SK-N-SH (cell line): ENCODE results near the gene SEPHS2. TPM values are rescaled to one million over a fixed set of nuclear protein-coding genes. Genes with fewer than 3 reads are reported as not detected.

Experiments used
- CTCF ChIA-PET: fragments of 300-600, 350-600 bp; formaldehyde crosslinking; extraction: SDS; loops from one replicate; lab custom pipeline; 2021; lab: Yijun Ruan, JAX
- POLR2A ChIA-PET: fragments of 350-600 bp; sonication (Branson Sonifier 250); formaldehyde crosslinking; extraction: SDS; loops from one replicate; lab custom pipeline; 2020; ENCODE audit warnings: antibody characterized with exemption, inconsistent platforms; lab: Yijun Ruan, JAX
- DNase-seq: peaks from one replicate; pipeline ENCODE4 v3.0.0; 2012
- H2AFZ ChIP-seq: fragments of 200-600 bp; sonication (generic); 2 replicates; pipeline ENCODE4 v1.8.1; 2016; ENCODE audit warnings: antibody characterized with exemption, mild to moderate bottlenecking, low read depth
- H3F3A ChIP-seq: fragments of 200-600 bp; sonication (generic); replicated peaks from 2 replicates; pipeline ENCODE3; 2016; ENCODE audit warnings: antibody characterized with exemption, mild to moderate bottlenecking; ENCODE audit not compliant: insufficient read depth
- H3K27ac ChIP-seq, 2 experiments: fragments of 200-500 bp in 1 of 2; fragments of 200-600 bp in 1 of 2; sonication (Bioruptor generic) in 1 of 2; sonication (generic), shearing (Covaris generic) in 1 of 2; 2 replicates each; pipeline versions ENCODE4 v1.5.1 to v1.6.1; 2014 to 2016; ENCODE audit warnings: low read depth in 2 of 2, inconsistent platforms in 1 of 2, low read length in 1 of 2, mild to moderate bottlenecking in 1 of 2, mixed read lengths in 1 of 2
- H3K27me3 ChIP-seq: fragments of 200-600 bp; sonication (generic), shearing (Covaris generic); 2 replicates; pipeline ENCODE4 v1.6.1; 2016; ENCODE audit warnings: mixed run types; ENCODE audit not compliant: insufficient read depth
- H3K36me3 ChIP-seq, 2 experiments: fragments of 200-500 bp in 1 of 2; fragments of 200-600 bp in 1 of 2; sonication (Bioruptor generic) in 1 of 2; sonication (generic) in 1 of 2; replicated peaks in 1 of 2; 2 replicates each; pipeline versions ENCODE3 to v1.5.1; 2014 to 2016; ENCODE audit warnings: low read length in 1 of 2, mild to moderate bottlenecking in 1 of 2; ENCODE audit not compliant: insufficient read depth in 2 of 2, control insufficient read depth in 1 of 2
- H3K4me1 ChIP-seq, 2 experiments: fragments of 200-500 bp in 1 of 2; fragments of 200-600 bp in 1 of 2; sonication (Bioruptor generic) in 1 of 2; sonication (generic), shearing (Covaris generic) in 1 of 2; 2 replicates each; pipeline versions ENCODE4 v1.5.1 to v1.6.1; 2014 to 2016; ENCODE audit warnings: low read depth in 1 of 2, low read length in 1 of 2, mixed run types in 1 of 2; ENCODE audit not compliant: insufficient read depth in 2 of 2, control insufficient read depth in 1 of 2
- H3K4me2 ChIP-seq: fragments of 200-600 bp; sonication (generic), shearing (Covaris generic); 2 replicates; pipeline ENCODE4 v1.6.1; 2017; ENCODE audit warnings: mixed run types
- H3K4me3 ChIP-seq, 2 experiments: fragments of 200-500 bp in 1 of 2; fragments of 200-600 bp in 1 of 2; sonication (Bioruptor generic) in 1 of 2; sonication (generic), shearing (Covaris generic) in 1 of 2; 2 replicates each; pipeline versions ENCODE4 v1.5.1 to v1.8.1; 2014 to 2016; ENCODE audit warnings: low read depth in 2 of 2, inconsistent platforms in 1 of 2, low read length in 1 of 2, mild to moderate bottlenecking in 1 of 2, mixed read lengths in 1 of 2, moderate library complexity in 1 of 2
- H3K79me2 ChIP-seq: fragments of 200-600 bp; sonication (generic); 2 replicates; pipeline ENCODE4 v1.8.1; 2017; ENCODE audit warnings: mild to moderate bottlenecking; ENCODE audit not compliant: insufficient read depth
- H3K9ac ChIP-seq: fragments of 200-600 bp; sonication (generic); 2 replicates; pipeline ENCODE4 v1.6.1; 2017; ENCODE audit warnings: mixed run types
- H3K9me2 ChIP-seq: fragments of 200-600 bp; sonication (generic); 2 replicates; pipeline ENCODE4 v1.6.1; 2017; ENCODE audit warnings: mixed run types
- H3K9me3 ChIP-seq: fragments of 200-600 bp; sonication (generic); 2 replicates; pipeline ENCODE4 v1.6.1; 2017; ENCODE audit warnings: mixed run types, mild to moderate bottlenecking, moderate library complexity
- H4K20me1 ChIP-seq: fragments of 200-600 bp; sonication (generic); 2 replicates; pipeline ENCODE4 v1.6.1; 2017; ENCODE audit warnings: mild to moderate bottlenecking, mixed run types; ENCODE audit not compliant: insufficient read depth
- ELF1 ChIP-seq: IDR thresholded peaks from 2 replicates; pipeline ENCODE4 v1.4.0; 2012
- GABPA ChIP-seq: IDR thresholded peaks from 2 replicates; pipeline ENCODE4 v1.4.0; 2012; ENCODE audit warnings: low read depth, mild to moderate bottlenecking
- MAX ChIP-seq: IDR thresholded peaks from 2 replicates; pipeline ENCODE4 v1.4.0; 2012; ENCODE audit warnings: low read depth
- NRF1 ChIP-seq: IDR thresholded peaks from 2 replicates; pipeline ENCODE4 v1.6.1; 2012; ENCODE audit warnings: low read depth, mild to moderate bottlenecking, low read length
- PBX3 ChIP-seq: IDR thresholded peaks from 2 replicates; pipeline ENCODE4; 2012
- RFX5 ChIP-seq: IDR thresholded peaks from 2 replicates; pipeline ENCODE4 v1.6.1; 2012; ENCODE audit warnings: mild to moderate bottlenecking, improper control_type of control experiment, low read length
- SIN3A ChIP-seq: IDR thresholded peaks from 2 replicates; pipeline ENCODE4 v1.6.1; 2012; ENCODE audit warnings: low read depth, mild to moderate bottlenecking, low read length, moderate library complexity, borderline replicate concordance
- TAF1 ChIP-seq: IDR thresholded peaks from 2 replicates; pipeline ENCODE4 v1.6.1; 2012; ENCODE audit warnings: low read depth, mild to moderate bottlenecking, low read length, moderate library complexity, borderline replicate concordance
- WGBS: methylation state at CpG from one replicate; pipeline ENCODE4 v1.1.6; 2017; ENCODE audit warnings: low lambda C conversion rate; 5-methylcytosine and 5-hydroxymethylcytosine counted together
- polyA plus RNA-seq, 3 experiments: library from polyadenylated mRNA; depleted of rRNA; stranded (reverse); fragments of >200 nt; gene quantifications; 2 replicates each; pipeline ENCODE4 v1.2.3, GENCODE V29; 2012
- TF ChIP-seq, protein P1 (sequence below): fragments of 150-350 bp; IDR thresholded peaks from 2 replicates; pipeline ENCODE4 v1.6.1; 2017; ENCODE audit warnings: antibody characterized with exemption, low read length, low read depth, borderline replicate concordance
- TF ChIP-seq, protein P2 (sequence below): IDR thresholded peaks from 2 replicates; pipeline ENCODE4 v1.6.1; 2012; ENCODE audit warnings: mild to moderate bottlenecking, low read depth, low read length, moderate library complexity

SEPHS2 gene
- polyA plus RNA-seq, 1 of the 3 experiments (the other 2 are of a cell fraction) = 30.8 TPM

GRCh38 chr16:30490210-30490609 is 44.5 kb upstream of the SEPHS2 start:
- DNase-seq = no peak
- ChIA-PET POLR2A (no interaction called here), CTCF (interaction anchor here (0.7 kb wide), 1 partner anchor 33 kb away, joined by 3 read pairs; no protein-coding TSS in a partner anchor)
- H3K4me2 ChIP-seq = no peak overlapping the region
- no peaks in the 10 kb centered on the region for H3K4me1 ChIP-seq
- H4K20me1 ChIP-seq = no peaks in the 10 kb centered on the region
- no peaks in the 10 kb centered on the region for H3K27me3 ChIP-seq
- H3K9me2 ChIP-seq = no peaks in the 10 kb centered on the region
- H3K36me3 ChIP-seq = no peaks in the 10 kb centered on the region
- no peak overlapping the region for H2AFZ ChIP-seq
- H3F3A ChIP-seq = peaks cover 2% of the 10 kb centered on the region
- H3K79me2 ChIP-seq = no peaks in the 10 kb centered on the region
- no peaks in the 10 kb centered on the region for H3K9me3 ChIP-seq
- WGBS = 89% methylated on average over 6 of the region's 6 CpGs
- TF ChIP-seq MAX = no peak
- TF ChIP-seq RFX5 = no peak
- TF ChIP-seq TAF1 = no peak
- TF ChIP-seq SIN3A = no peak
- no peak for TF ChIP-seq PBX3
- no peak for TF ChIP-seq ELF1
- no peak for TF ChIP-seq NRF1
- TF ChIP-seq, protein P1, sequence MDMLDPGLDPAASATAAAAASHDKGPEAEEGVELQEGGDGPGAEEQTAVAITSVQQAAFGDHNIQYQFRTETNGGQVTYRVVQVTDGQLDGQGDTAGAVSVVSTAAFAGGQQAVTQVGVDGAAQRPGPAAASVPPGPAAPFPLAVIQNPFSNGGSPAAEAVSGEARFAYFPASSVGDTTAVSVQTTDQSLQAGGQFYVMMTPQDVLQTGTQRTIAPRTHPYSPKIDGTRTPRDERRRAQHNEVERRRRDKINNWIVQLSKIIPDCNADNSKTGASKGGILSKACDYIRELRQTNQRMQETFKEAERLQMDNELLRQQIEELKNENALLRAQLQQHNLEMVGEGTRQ = no peak
- TF ChIP-seq GABPA = no peak
- TF ChIP-seq, protein P2, sequence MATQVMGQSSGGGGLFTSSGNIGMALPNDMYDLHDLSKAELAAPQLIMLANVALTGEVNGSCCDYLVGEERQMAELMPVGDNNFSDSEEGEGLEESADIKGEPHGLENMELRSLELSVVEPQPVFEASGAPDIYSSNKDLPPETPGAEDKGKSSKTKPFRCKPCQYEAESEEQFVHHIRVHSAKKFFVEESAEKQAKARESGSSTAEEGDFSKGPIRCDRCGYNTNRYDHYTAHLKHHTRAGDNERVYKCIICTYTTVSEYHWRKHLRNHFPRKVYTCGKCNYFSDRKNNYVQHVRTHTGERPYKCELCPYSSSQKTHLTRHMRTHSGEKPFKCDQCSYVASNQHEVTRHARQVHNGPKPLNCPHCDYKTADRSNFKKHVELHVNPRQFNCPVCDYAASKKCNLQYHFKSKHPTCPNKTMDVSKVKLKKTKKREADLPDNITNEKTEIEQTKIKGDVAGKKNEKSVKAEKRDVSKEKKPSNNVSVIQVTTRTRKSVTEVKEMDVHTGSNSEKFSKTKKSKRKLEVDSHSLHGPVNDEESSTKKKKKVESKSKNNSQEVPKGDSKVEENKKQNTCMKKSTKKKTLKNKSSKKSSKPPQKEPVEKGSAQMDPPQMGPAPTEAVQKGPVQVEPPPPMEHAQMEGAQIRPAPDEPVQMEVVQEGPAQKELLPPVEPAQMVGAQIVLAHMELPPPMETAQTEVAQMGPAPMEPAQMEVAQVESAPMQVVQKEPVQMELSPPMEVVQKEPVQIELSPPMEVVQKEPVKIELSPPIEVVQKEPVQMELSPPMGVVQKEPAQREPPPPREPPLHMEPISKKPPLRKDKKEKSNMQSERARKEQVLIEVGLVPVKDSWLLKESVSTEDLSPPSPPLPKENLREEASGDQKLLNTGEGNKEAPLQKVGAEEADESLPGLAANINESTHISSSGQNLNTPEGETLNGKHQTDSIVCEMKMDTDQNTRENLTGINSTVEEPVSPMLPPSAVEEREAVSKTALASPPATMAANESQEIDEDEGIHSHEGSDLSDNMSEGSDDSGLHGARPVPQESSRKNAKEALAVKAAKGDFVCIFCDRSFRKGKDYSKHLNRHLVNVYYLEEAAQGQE = no peak
- no peak overlapping the region for H3K27ac ChIP-seq
- H3K4me3 ChIP-seq = no peak overlapping the region
- no peak overlapping the region for H3K9ac ChIP-seq
